Activated CD8-positive, alpha-beta memory T cell treated with anti-CD3 and anti-CD28 coated beads for 24 hours (primary cell): ENCODE results near the gene EOLA2.
"Not testable (repeated sequence)": the region's sequence is repeated elsewhere in the genome, so short reads cannot be mapped to it uniquely, and the experiment has no call there.

Experiments used
- DNase-seq: peaks from one replicate; pipeline ENCODE4 v3.0.0-alpha.2; 2020

Gene EOLA2

DNA sequence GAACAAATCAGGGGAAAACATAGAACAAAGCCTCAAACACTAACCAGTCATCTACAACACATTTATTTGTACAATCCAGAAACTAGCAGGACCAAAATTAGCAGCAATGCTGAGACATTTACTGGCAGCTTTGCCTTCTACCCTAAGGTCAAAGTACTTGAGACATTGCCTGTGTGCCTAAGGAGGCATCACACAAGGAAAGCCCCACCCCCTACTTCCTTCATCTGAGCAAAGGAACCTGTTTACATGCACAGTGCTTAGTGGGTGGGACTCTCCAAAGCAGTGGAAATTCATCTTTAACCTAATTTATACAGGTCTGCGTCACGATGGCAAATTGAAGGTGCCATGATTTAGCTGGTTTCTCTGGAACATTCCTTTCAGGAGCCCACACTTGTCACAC, 6.1 kb downstream of the EOLA2 start:
- DNase-seq, result not testable (repeated sequence)

- DNase-seq, result not testable (repeated sequence)
These were observed 6.9 kb downstream of the EOLA2 start for GRCh38 chrX:149931355-149931754.

DNA sequence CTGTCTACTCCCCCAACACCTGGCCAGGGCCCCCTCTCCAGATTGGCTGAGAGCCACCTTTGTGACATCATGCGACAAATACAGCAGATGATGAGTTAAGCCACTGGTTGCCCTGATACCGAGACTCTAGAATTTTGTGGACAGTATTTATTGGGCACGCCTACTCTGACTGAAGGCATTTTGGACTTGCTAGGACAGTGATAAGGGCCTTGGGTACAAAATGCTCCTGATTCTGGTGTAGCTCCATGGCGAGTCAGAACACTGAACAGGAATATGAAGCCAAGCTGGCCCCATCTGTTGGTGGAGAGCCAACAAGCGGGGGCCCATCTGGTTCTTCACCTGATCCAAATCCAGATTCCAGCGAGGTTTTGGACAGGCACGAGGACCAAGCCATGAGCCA, 8.9 kb downstream of the EOLA2 start, which contains the start of gene HSFX4:
TSS of gene HSFX4 (plus strand) at position 174 of the 400 bp plus-strand sequence. CDS start at position 246, 72 bp downstream.
- DNase-seq, result not testable (repeated sequence)

DNA sequence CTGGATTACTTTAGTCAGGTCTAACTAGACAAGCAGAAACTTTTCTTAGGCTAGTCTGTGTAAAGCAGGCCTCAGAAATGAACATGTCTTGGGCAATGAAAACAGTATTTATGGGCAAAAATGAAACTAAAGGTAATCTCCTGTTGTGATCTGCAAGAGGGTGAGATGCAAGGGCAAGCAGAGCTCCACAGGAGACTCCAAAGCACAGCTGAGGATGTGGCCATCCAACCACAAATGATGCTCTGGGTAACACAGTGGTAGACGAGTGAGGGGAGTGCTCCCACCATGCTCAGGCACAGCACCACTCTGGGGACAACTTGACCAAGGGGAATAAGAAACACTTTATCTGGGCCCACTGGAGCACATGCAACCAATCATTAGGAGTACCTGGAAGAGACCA, 9.7 kb downstream of the EOLA2 start:
- DNase-seq, result not testable (repeated sequence)

DNA sequence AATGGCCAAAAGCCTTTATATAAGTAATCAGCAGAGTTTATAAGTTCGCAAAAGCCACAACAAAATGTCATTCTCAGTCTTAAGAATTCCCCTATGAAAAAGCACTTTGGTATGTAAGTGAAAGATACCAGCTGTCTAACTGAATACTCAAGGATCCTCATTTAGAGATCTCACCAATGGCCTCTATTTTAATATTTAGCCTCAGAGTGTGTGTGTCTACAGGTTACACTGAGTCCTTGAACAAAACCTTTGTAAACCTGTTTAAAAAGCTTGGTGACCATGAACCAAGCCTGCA, 10.4 kb downstream of the EOLA2 start:
- not testable (repeated sequence) for DNase-seq

GRCh38 chrX:149927245-149927963, 10.9 kb downstream of the EOLA2 start:
- not testable (repeated sequence) for DNase-seq

DNA sequence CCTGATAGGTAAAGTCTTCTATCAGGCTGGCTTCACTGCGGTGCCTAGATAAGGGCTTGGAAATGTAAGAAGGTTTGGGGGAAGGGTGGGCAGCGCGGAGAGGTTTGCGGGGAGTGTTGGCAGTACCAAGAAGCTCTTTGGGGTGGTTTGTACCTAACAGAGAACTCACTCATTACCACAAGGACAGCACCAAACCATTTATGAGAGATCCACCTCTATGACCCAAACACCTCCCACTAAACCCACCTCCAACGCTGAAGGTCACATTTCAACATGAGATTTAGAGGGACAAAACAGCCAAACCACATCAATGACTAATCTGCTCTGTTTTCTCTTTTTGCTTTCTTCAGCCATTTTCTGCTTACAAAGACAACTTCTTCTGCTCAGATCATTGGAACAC, 13.9 kb downstream of the EOLA2 start:
- DNase-seq, result not testable (repeated sequence)

- not testable (repeated sequence) for DNase-seq
These were observed 14.5 kb downstream of the EOLA2 start for GRCh38 chrX:149923836-149924235.

DNA sequence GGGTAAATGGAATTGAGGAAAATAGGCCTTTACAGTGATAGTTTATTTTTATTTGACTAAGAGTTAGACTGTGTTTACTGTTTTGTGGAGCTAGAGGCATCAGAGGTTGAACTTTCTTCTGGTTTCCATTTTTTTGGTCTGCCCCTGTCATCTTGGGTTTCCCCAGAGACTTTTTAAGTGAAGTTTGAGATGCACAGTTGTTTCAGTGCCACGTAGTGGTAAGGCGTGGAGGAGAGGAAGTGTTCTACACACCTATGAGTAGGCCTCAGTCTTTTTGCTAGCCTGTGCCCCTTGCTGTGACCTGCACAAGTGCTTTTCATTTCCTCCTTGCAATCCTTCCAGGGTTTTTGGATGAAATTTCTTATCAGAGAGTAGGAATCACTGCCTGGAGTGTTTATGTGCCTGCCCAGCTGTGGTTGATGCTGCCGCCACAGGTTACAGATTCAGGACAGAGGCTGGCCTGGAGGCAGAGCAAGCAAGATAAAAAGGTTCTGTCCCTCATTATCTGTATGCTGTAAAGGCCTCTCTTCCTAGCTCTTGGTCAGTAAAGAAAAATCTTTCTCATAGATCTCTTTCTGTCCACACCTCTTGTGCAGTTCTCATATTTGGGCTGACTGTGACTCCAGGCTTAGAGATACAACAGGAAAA, 21.4 kb downstream of the EOLA2 start:
- DNase-seq, result no peak

GRCh38 chrX:149910178-149910695, 28.1 kb downstream of the EOLA2 start:
- DNase-seq, result no peak

DNA sequence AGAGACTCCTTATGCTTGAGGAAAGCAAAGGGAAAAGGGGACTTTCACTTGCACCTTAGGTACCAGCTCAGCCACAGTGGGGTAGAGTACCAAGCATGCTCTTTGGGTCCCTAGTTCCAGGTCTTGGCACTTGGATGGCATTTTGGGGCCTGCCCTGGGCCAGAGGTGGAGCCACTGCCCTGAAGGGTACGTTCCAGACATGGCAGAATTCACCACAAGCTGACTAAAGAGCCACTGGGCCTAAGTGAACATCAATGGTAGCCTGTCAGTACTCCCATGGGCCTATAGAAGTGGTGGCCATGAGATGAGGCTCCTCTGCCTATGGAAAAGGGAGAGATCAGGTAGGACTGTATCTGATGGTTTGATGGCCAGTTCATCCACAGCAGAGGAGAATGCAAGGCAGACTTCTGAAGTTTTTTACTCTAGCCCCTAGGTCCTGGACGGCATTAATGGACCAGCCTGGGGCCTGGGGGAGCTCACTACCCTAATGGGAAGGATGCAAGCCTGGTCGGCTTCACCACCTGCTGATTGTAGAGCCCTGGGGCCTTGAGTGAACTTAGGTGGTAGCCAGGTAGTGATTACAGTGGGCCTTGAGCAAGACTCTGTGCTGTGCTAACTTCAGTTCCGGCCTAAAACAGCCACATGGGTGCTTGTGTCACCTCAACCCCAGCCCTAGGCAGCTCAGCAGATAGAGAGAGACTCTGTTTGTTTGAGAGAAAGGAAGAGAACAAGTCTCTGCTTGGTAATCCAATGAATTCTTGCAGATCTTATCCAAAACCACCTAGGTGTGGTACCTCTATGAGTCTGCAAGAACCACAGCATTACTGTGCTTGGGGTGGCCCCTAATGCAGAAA, 28.7 kb downstream of the EOLA2 start:
- DNase-seq, result no peak

DNA sequence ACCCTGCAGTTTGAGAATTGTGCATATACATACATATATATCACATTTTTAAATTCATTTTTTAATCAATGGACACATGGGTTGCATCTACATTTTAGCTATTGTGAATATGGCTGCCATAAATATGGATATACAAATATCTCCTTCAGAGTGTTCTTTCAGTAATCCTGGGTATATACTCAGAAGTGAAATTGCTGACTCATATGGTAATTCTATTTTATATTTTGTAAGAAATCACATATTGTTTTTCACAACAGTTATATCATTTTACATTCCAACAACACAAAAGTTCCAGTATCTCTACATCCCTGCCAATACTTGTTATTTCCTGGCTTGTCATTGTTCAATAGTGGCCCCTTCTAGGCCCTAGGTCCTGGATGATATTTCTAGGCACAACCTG, 29.6 kb downstream of the EOLA2 start:
- no peak for DNase-seq

GRCh38 chrX:149908308-149908707, 30.0 kb downstream of the EOLA2 start:
- no peak for DNase-seq

GRCh38 chrX:149903889-149904748, 34.2 kb downstream of the EOLA2 start:
- DNase-seq, result no peak

GRCh38 chrX:149898554-149898953, 39.7 kb downstream of the EOLA2 start:
- no peak for DNase-seq

DNA sequence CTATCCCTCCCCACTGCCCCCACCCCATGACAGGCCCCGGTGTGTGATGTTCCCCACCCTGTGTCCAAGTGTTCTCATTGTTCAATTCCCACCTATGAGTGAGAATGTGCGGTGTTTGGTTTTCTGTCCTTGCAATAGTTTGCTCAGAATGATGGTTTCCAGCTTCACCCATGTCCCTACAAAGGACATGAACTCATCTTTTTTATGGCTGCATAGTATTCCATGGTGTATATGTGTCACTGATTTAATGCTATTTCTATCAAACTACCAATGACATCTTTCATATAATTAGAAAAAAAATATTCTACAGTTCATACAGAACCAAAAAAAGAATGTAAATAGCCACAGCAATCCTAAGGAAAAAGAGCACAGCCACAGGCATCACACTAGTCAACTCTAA, 47.5 kb downstream of the EOLA2 start:
- DNase-seq, result not testable (repeated sequence)
